Measurements from ENCODE around the gene CCR7. TPM values are rescaled to one million over a fixed set of nuclear protein-coding genes. Genes with fewer than 3 reads are reported as not detected.
A peak's percentile ranks its signal among the peaks of the same experiment; 100 is the strongest.

CCR7 gene
- total RNA-seq, 4 donors from 2014 or later: 0.12 to 0.95 (median 0.53) TPM; not detected in 1

DNA sequence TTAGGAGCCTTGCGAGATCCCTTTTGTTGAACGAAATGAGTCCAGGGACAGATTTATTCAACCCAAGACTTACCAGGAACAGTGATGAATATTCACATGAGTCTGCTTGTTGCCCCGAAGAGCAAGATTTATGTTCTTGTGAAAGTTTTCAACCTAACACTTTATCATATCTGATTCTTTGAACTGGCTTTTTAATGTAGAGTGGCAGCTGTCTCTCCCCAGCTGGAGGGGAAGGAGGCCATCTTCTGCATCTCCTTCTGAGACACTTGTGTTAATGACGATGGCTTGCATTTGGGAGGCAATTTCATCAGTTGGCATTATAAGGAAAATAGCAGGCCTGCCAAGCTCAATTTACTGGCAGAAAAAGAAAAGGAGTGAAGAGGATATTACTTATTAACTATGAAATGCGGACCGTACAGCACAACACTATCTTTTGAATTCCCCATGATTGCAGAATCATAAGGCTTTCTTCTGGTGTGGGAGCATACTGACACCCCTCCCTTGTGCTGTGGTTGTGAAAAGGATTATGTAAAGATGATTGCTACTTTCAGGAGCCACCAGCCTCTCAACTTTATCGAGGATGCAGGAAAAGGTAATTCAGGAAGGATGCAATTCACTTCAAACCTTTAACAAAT, 46.7 kb upstream of the CCR7 start:
- intact Hi-C loops (cut with DNase I): no loop called here
- no peaks in the 10 kb centered on the region for H3K9me3 ChIP-seq
- H3K4me1 ChIP-seq: peaks cover 0 to 25% (median 6%) of the 10 kb centered on the region in 3 donors
- H3K36me3 ChIP-seq: no peaks in the 10 kb centered on the region
- TF ChIP-seq, protein P1, sequence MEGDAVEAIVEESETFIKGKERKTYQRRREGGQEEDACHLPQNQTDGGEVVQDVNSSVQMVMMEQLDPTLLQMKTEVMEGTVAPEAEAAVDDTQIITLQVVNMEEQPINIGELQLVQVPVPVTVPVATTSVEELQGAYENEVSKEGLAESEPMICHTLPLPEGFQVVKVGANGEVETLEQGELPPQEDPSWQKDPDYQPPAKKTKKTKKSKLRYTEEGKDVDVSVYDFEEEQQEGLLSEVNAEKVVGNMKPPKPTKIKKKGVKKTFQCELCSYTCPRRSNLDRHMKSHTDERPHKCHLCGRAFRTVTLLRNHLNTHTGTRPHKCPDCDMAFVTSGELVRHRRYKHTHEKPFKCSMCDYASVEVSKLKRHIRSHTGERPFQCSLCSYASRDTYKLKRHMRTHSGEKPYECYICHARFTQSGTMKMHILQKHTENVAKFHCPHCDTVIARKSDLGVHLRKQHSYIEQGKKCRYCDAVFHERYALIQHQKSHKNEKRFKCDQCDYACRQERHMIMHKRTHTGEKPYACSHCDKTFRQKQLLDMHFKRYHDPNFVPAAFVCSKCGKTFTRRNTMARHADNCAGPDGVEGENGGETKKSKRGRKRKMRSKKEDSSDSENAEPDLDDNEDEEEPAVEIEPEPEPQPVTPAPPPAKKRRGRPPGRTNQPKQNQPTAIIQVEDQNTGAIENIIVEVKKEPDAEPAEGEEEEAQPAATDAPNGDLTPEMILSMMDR (IDR thresholded peaks at IDR 0.05): no peak
- TF ChIP-seq POLR2A (IDR thresholded peaks at IDR 0.05): no peak
- WGBS, 2 donors: 80 to 91% methylated on average over 7 of the region's 7 CpGs
- no peak overlapping the region for H3K27ac ChIP-seq
- no peak overlapping the region for H3K4me3 ChIP-seq
- DNase-seq: no peak
- H3K27me3 ChIP-seq: peaks cover 0 to 46% (median 0%) of the 10 kb centered on the region in 4 donors

DNA sequence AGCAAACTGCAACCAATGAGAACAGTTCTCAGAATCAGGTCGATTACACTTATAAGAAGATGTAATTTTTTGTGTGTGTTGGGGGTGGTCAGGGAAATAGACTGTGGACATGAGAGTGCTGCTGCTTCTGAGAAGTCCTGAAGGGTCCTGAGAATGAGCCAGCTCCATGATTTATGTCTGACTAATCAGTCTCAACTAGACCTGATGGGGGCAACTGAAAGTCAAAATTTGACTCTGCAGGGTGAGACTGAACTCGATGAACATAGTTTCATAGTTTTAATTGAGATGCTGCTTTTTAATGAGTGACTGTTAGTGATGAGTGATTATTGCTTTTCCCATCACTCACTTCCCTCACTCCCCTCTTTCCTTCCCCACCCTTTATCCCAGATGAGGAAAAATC, 45.1 kb upstream of the CCR7 start:
- no peak for TF ChIP-seq POLR2A (IDR thresholded peaks at IDR 0.05)
- TF ChIP-seq, protein P1 (IDR thresholded peaks at IDR 0.05): no peak
- DNase-seq: no peak
- peaks cover 0 to 32% (median 0%) of the 10 kb centered on the region in 4 donors for H3K27me3 ChIP-seq
- 62 to 82% methylated on average over 2 of the region's 2 CpGs for WGBS, 2 donors
- no peak overlapping the region for H3K4me3 ChIP-seq
- no peak overlapping the region for H3K27ac ChIP-seq
- peaks cover 0 to 21% (median 0%) of the 10 kb centered on the region in 3 donors for H3K4me1 ChIP-seq
- H3K9me3 ChIP-seq: no peaks in the 10 kb centered on the region
- H3K36me3 ChIP-seq: no peaks in the 10 kb centered on the region
- intact Hi-C loops (cut with DNase I): no loop called here

DNA sequence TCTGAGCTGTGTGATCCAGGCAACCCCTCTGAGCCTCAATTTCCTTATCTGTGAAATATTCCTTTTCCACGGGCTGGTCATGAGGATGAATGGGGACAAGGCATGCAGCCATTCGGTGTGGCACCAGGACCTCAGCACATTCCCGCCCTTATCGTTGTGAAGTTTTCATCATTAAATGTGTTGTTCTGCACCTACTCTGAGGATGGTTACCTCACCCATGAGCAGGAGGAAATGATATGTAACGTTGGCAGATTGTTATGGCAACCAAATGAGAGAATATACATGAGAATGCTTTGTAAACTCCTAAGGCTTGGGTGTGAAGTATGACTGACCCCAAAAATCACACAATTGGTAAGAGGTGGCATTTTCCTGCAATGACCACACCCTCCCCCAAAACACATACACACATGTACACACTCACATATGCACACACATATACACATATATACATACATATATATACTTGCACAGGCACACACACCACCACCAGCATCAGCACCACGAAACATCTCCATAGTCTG, 42.8 kb upstream of the CCR7 start:
- TF ChIP-seq POLR2A (IDR thresholded peaks at IDR 0.05): no peak
- TF ChIP-seq, protein P1 (IDR thresholded peaks at IDR 0.05): no peak
- Histone ChIP-seq H3K36me3 (no peaks in the 10 kb centered on the region), H3K4me1 (peaks cover 0 to 14% (median 0%) of the 10 kb centered on the region in 3 donors), H3K27me3 (peaks cover 0 to 10% (median 0%) of the 10 kb centered on the region in 4 donors), H3K9me3 (no peaks in the 10 kb centered on the region), H3K4me3 (no peak overlapping the region), H3K27ac (no peak overlapping the region)
- DNase-seq: no peak
- 70 to 73% methylated on average over 6 of the region's 6 CpGs for WGBS, 2 donors
- intact Hi-C loops (cut with DNase I): no loop called here

DNA sequence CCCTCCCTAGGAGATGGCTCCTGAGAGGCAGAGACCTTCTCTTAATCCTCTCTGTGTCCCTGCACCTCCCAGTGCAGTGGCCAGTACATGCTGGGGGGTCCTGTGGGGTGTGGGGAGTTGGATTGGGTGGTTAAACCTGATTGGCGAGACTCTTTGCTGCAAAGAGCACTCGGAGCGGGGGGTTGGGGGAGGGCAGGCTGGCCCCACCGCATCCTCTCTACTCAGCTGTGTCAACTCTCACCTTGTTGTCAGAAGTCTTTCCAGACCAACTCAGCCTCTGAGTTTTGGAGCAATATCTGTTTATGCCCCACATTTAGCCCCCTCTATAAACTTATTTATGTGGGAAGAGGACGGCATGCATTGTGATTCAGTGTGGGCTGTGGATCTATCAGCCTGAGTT, 42.4 kb upstream of the CCR7 start:
- H3K27ac ChIP-seq: no peak overlapping the region
- no peak overlapping the region for H3K4me3 ChIP-seq
- TF ChIP-seq, protein P1 (IDR thresholded peaks at IDR 0.05): no peak
- no peak for TF ChIP-seq POLR2A (IDR thresholded peaks at IDR 0.05)
- intact Hi-C loops (cut with DNase I): no loop called here
- 81 to 87% methylated on average over 4 to 5 of the region's 5 CpGs for WGBS, 2 donors
- H3K4me1 ChIP-seq: peaks cover 0 to 14% (median 0%) of the 10 kb centered on the region in 3 donors
- no peaks in the 10 kb centered on the region for H3K36me3 ChIP-seq
- DNase-seq: no peak
- H3K27me3 ChIP-seq: peaks cover 0 to 5% (median 0%) of the 10 kb centered on the region in 4 donors
- no peaks in the 10 kb centered on the region for H3K9me3 ChIP-seq

DNA sequence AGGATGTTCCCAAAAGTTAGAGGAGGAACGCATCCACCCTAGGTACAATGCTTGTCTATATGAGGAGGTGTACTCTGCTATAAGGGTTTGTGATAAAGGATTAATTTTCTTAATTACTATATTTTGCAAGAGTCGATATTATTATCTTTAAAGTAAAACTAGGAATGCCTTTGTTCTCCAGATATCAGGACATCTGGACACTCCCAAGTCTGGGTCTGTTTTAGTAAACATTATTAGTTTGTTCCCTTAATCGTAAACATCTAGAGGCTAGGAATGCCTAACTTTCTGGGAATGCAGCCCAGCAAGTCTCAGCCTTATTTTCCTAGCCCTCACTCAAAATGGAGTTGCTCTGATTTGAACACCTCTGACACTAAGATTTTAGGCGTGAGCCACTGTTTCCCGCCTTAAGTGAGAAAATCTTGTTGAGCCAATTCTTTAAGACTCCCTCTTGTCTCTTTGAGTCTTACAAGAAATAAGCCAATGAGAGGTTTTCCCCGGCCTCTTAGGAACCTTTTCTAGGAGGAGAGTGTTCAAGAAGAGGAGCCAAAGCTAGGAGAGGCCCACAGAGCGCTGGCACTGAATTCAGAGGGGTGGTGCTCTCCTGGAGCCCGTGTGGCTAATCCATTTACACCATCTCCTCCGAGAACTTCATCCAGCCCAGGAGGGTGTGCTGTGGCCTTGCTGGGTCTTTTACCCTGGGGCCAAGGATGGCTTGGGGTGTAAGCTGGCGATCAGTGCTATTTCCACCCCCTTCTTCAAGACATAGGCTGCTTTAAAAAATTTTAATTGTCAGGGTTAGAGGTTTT, 41.5 kb upstream of the CCR7 start:
- intact Hi-C loops (cut with DNase I): no loop called here
- Histone ChIP-seq H3K9me3 (no peaks in the 10 kb centered on the region), H3K27ac (peak overlapping the region in 1 of 4 donors; percentile 51), H3K4me3 (no peak overlapping the region), H3K4me1 (peaks cover 0 to 18% (median 0%) of the 10 kb centered on the region in 3 donors), H3K27me3 (peaks cover 0 to 5% (median 0%) of the 10 kb centered on the region in 4 donors), H3K36me3 (no peaks in the 10 kb centered on the region)
- 78 to 83% methylated on average over 7 to 9 of the region's 10 CpGs for WGBS, 2 donors
- TF ChIP-seq, protein P1 (IDR thresholded peaks at IDR 0.05): no peak
- TF ChIP-seq POLR2A (IDR thresholded peaks at IDR 0.05): no peak
- no peak for DNase-seq
